Ascending aorta (tissue), 2 donors: ENCODE measurements around the gene SS18L1. TPM values are rescaled to one million over a fixed set of nuclear protein-coding genes. Genes with fewer than 3 reads are reported as not detected.

ENCODE experiments used
- DNase-seq, 2 donors: peaks; one replicate each; pipeline ENCODE4 v3.0.0-alpha.2; 2019; ENCODE audit warnings: low spot score in 2 of 2
- H3K27ac ChIP-seq, 2 donors: fragments of 200-600 bp; sonication (generic); one replicate each; pipeline ENCODE4 v1.5.1; 2016 to 2017; ENCODE audit warnings: mild to moderate bottlenecking in 1 of 2
- H3K27me3 ChIP-seq: fragments of 200-600 bp; sonication (generic); one replicate; pipeline ENCODE4 v1.5.1; 2017
- H3K36me3 ChIP-seq, 2 donors: fragments of 200-600 bp; sonication (generic); one replicate each; pipeline ENCODE4 v1.5.1; 2016
- H3K4me1 ChIP-seq, 2 donors: fragments of 200-600 bp; sonication (generic); one replicate each; pipeline ENCODE4 v1.5.1; 2016 to 2017; ENCODE audit warnings: mild to moderate bottlenecking in 1 of 2
- H3K4me3 ChIP-seq, 2 donors: fragments of 200-600 bp; sonication (generic); one replicate each; pipeline ENCODE4 v1.5.1; 2016 to 2017; ENCODE audit warnings: mild to moderate bottlenecking in 1 of 2
- H3K9me3 ChIP-seq, 2 donors: fragments of 200-600 bp; sonication (generic); one replicate each; pipeline ENCODE4 v1.5.1; 2016
- CTCF ChIP-seq, 3 experiments: fragments of 200-600 bp in 2 of 3; fragments of 450-650 bp in 1 of 3; sonication (generic) in 2 of 3; IDR thresholded peaks; one replicate each; pipeline ENCODE4 v1.5.1; 2016 to 2019; ENCODE audit warnings: antibody characterized with exemption in 3 of 3, mild to moderate bottlenecking in 1 of 3, moderate library complexity in 1 of 3
- intact Hi-C: fragments of 100-400 bp; cut with DNase I; formaldehyde crosslinking; loops from one replicate; pipeline ENCODE4 v1.15.1; 2023
- total RNA-seq: library from RNA; depleted of rRNA; stranded (reverse); fragments of >200 nt; gene quantifications from one replicate; pipeline ENCODE4 v1.1.0, GENCODE V29; 2016

The SS18L1 gene
- total RNA-seq, 1 donor from 2014 or later: 39.8 TPM

DNA sequence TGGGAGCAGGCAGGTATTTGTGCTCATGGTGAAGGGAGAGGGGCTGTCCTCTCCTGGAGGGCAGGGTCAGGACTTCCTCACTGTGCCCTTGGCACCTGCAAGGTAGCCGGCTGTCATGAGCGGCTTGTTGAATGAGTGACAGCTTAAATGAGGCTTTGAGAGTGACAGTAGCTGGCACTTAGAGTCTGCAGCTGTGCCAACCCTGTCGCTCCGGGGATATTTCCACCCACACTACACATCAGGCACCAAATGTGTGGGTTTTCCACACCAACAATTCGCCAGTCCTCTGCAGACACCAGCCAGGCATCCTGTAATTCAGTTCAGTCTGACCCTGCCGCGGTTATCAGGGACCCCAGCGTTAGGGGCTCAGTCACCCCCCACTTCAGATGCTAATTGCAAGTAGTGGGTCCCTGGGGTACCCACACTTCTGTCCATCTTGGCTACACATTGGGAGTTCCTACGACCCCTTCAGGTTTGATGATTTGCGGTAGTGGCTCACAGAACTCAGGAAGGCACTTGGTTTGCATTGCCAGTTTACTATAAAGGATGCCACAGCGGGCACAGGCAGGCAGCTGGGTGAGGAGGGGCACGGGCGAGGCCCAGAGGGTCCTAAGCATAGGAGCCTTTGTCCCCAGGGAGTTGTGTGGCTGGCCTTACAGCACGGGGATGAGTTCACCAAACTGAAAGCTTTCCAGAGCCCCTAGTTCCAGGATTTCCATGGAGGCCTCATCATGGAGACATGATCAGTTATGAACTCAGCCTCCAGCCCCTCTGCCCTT, 48.4 kb downstream of the SS18L1 start:
- H3K9me3 ChIP-seq: no peaks in the 10 kb centered on the region
- intact Hi-C loops: no loop called here
- no peak for DNase-seq
- no peak overlapping the region for H3K27ac ChIP-seq
- H3K4me3 ChIP-seq: no peak overlapping the region
- peaks cover 35 to 36% of the 10 kb centered on the region in 2 donors for H3K36me3 ChIP-seq
- H3K4me1 ChIP-seq: peaks cover 0 to 4% of the 10 kb centered on the region in 2 donors
- TF ChIP-seq CTCF (IDR thresholded peaks at IDR 0.05): no peak
- H3K27me3 ChIP-seq: no peaks in the 10 kb centered on the region

- intact Hi-C loops: no loop called here
- Histone ChIP-seq H3K4me3 (no peak overlapping the region), H3K4me1 (no peaks in the 10 kb centered on the region), H3K36me3 (peaks cover 40% of the 10 kb centered on the region in 2 donors), H3K9me3 (no peaks in the 10 kb centered on the region), H3K27ac (no peak overlapping the region), H3K27me3 (no peaks in the 10 kb centered on the region)
- DNase-seq: no peak
- no peak for TF ChIP-seq CTCF (IDR thresholded peaks at IDR 0.05)
Measured at GRCh38 chr20:62192635-62193034, 49.1 kb downstream of the SS18L1 start.

GRCh38 chr20:62193079-62194025, 49.8 kb downstream of the SS18L1 start:
- Histone ChIP-seq H3K9me3 (no peaks in the 10 kb centered on the region), H3K4me1 (no peaks in the 10 kb centered on the region), H3K4me3 (no peak overlapping the region), H3K27ac (no peak overlapping the region), H3K36me3 (peaks cover 47% of the 10 kb centered on the region in 2 donors), H3K27me3 (no peaks in the 10 kb centered on the region)
- DNase-seq: no peak
- no peak for TF ChIP-seq CTCF (IDR thresholded peaks at IDR 0.05)
- intact Hi-C loops: no loop called here

- Histone ChIP-seq H3K4me3 (no peak overlapping the region), H3K27ac (no peak overlapping the region), H3K4me1 (no peaks in the 10 kb centered on the region), H3K36me3 (peaks cover 52 to 56% of the 10 kb centered on the region in 2 donors), H3K27me3 (no peaks in the 10 kb centered on the region), H3K9me3 (no peaks in the 10 kb centered on the region)
- TF ChIP-seq CTCF (IDR thresholded peaks at IDR 0.05): no peak
- intact Hi-C loops: no loop called here
- DNase-seq: no peak
Measured at GRCh38 chr20:62195075-62195405, 51.5 kb downstream of the SS18L1 start.

GRCh38 chr20:62195736-62196135, 52.2 kb downstream of the SS18L1 start:
- TF ChIP-seq CTCF (IDR thresholded peaks at IDR 0.05): no peak
- H3K9me3 ChIP-seq: no peaks in the 10 kb centered on the region
- H3K36me3 ChIP-seq: peaks cover 56 to 59% of the 10 kb centered on the region in 2 donors
- no peaks in the 10 kb centered on the region for H3K27me3 ChIP-seq
- H3K4me3 ChIP-seq: no peak overlapping the region
- DNase-seq: no peak
- no peaks in the 10 kb centered on the region for H3K4me1 ChIP-seq
- intact Hi-C loops: no loop called here
- no peak overlapping the region for H3K27ac ChIP-seq
